Psoas muscle (tissue), 8 donors: ENCODE results near the gene STAMBPL1. TPM values are rescaled to one million over a fixed set of nuclear protein-coding genes. Genes with fewer than 3 reads are reported as not detected.
A peak's percentile ranks its signal among the peaks of the same experiment; 100 is the strongest.

Experiments used
- ATAC-seq, 4 donors: fragments of 200-7000 bp; cut with Tn5 transposase; one replicate each; pipeline ENCODE4 v1.9.1; 2020; ENCODE audit warnings: moderate library complexity in 3 of 4, mild to moderate bottlenecking in 2 of 4
- DNase-seq, 2 donors: peaks; one replicate each; pipeline ENCODE4 v3.0.0-alpha.2; 2020
- H3K27ac ChIP-seq: fragments of 200-600 bp; one replicate; pipeline ENCODE4 v1.8.0; 2022
- H3K27me3 ChIP-seq, 3 donors: fragments of 200-600 bp in 1 of 3; one replicate each; pipeline versions ENCODE4 v1.6.1 to v1.8.0; 2013 to 2022; ENCODE audit warnings: low read length in 2 of 3, mild to moderate bottlenecking in 2 of 3, moderate library complexity in 1 of 3; ENCODE audit not compliant: insufficient read depth in 3 of 3
- H3K36me3 ChIP-seq, 2 donors: fragments of 200-600 bp in 1 of 2; one replicate each; pipeline versions ENCODE4 v1.6.1 to v1.8.0; 2013 to 2022; ENCODE audit warnings: low read depth in 1 of 2, mild to moderate bottlenecking in 1 of 2, moderate library complexity in 1 of 2; ENCODE audit not compliant: insufficient read depth in 1 of 2
- H3K4me1 ChIP-seq: fragments of 200-600 bp; one replicate; pipeline ENCODE4 v1.8.0; 2022
- H3K4me3 ChIP-seq: fragments of 200-600 bp; one replicate; pipeline ENCODE4 v1.8.0; 2022; ENCODE audit warnings: mild to moderate bottlenecking
- H3K9me3 ChIP-seq: fragments of 200-600 bp; one replicate; pipeline ENCODE4 v1.8.0; 2022
- CTCF ChIP-seq: fragments of 200-600 bp; IDR thresholded peaks from one replicate; pipeline ENCODE4 v1.8.0; 2022; ENCODE audit warnings: antibody characterized with exemption
- WGBS, 3 donors: extraction: QIAGEN DNeasy Blood & Tissue Kit; methylation state at CpG; one replicate each; pipeline versions ENCODE4 v1.1.6 to v1.1.7; 2013; 5-methylcytosine and 5-hydroxymethylcytosine counted together
- intact Hi-C, 2 donors: fragments of 100-400 bp; cut with DNase I; formaldehyde crosslinking; loops; one replicate each; pipeline versions ENCODE4 v1.11.0 to v1.14.2; 2022
- polyA plus RNA-seq, 3 donors: library from polyadenylated mRNA; stranded (reverse); fragments of 200-250 nt; gene quantifications; one replicate each; pipeline ENCODE4 v1.2.3, GENCODE V29; 2013
- total RNA-seq, 4 donors: library from RNA; stranded (reverse); fragmentation: NEBNext Ultra II Directional in 2 of 4; extraction: Animal tissue kit (Norgen Biotek cat#: 25700) in 2 of 4; gene quantifications; one replicate each; pipeline versions ENCODE4 v1.2.1 to v1.2.4, GENCODE V29; 2021 to 2023
- donor health status: healthy with polysubstance abuse.
- donor health status: DM: no; HTN: no; CAD: no; lungs with moderate emphysema.
- donor health status: Bipolar disorder and iron deficiency.
- donor health status: healthy.
- donor health status: DM: yes; HTN: yes; CAD: no.
- donor health status: DM: no; HTN: no; CAD: no.
- donor health status: DM: no; HTN: no; CAD: no.
- donor health status: DM: yes; HTN: yes; CAD: no.

Gene STAMBPL1
- total and polyA plus RNA-seq, 7 donors: 0.23 to 1.4 (median 0.92) TPM

GRCh38 chr10:88852327-88852726 lies 27.7 kb upstream of the STAMBPL1 start:
- intact Hi-C loops: no loop called here
- ATAC-seq: no peak
- no peak overlapping the region for H3K4me3 ChIP-seq
- no peak overlapping the region for H3K27ac ChIP-seq
- no peaks in the 10 kb centered on the region for H3K4me1 ChIP-seq
- no peaks in the 10 kb centered on the region for H3K9me3 ChIP-seq
- 81 to 96% (median 94%) methylated on average over 4 of the region's 4 CpGs for WGBS, 3 donors
- no peak for TF ChIP-seq CTCF
- peaks cover 0 to 2% (median 0%) of the 10 kb centered on the region in 3 donors for H3K27me3 ChIP-seq
- DNase-seq: no peak
- no peaks in the 10 kb centered on the region for H3K36me3 ChIP-seq

GRCh38 chr10:88853155-88853881 lies 26.7 kb upstream of the STAMBPL1 start:
- DNase-seq (no peak), ATAC-seq (no peak)
- H3K27ac ChIP-seq: peak overlapping the region; percentile 7
- TF ChIP-seq CTCF: no peak
- H3K27me3 ChIP-seq: peaks cover 0 to 2% (median 0%) of the 10 kb centered on the region in 3 donors
- H3K36me3 ChIP-seq: no peaks in the 10 kb centered on the region
- 68 to 74% (median 72%) methylated on average over 4 of the region's 4 CpGs for WGBS, 3 donors
- H3K4me1 ChIP-seq: no peaks in the 10 kb centered on the region
- H3K4me3 ChIP-seq: no peak overlapping the region
- intact Hi-C loops: no loop called here
- no peaks in the 10 kb centered on the region for H3K9me3 ChIP-seq

GRCh38 chr10:88854684-88855083 lies 25.4 kb upstream of the STAMBPL1 start:
- Histone ChIP-seq H3K27ac (no peak overlapping the region), H3K9me3 (no peaks in the 10 kb centered on the region), H3K36me3 (no peaks in the 10 kb centered on the region), H3K4me3 (no peak overlapping the region), H3K27me3 (peaks cover 0 to 2% (median 0%) of the 10 kb centered on the region in 3 donors), H3K4me1 (no peaks in the 10 kb centered on the region)
- intact Hi-C loops: no loop called here
- no peak for ATAC-seq
- no peak for DNase-seq
- TF ChIP-seq CTCF: no peak
- WGBS, 3 donors: 41 to 64% (median 59%) methylated on average over 3 of the region's 3 CpGs

- Histone ChIP-seq H3K4me1 (no peaks in the 10 kb centered on the region), H3K36me3 (no peaks in the 10 kb centered on the region), H3K9me3 (no peaks in the 10 kb centered on the region), H3K27me3 (peaks cover 0 to 2% (median 0%) of the 10 kb centered on the region in 3 donors), H3K4me3 (no peak overlapping the region), H3K27ac (no peak overlapping the region)
- DNase-seq (no peak), ATAC-seq (no peak)
- intact Hi-C loops: no loop called here
- TF ChIP-seq CTCF: no peak
Measured at GRCh38 chr10:88857831-88858230, 22.2 kb upstream of the STAMBPL1 start.

- Histone ChIP-seq H3K4me3 (no peak overlapping the region), H3K4me1 (no peaks in the 10 kb centered on the region), H3K27me3 (peaks cover 0 to 2% (median 0%) of the 10 kb centered on the region in 3 donors), H3K27ac (no peak overlapping the region), H3K36me3 (no peaks in the 10 kb centered on the region), H3K9me3 (no peaks in the 10 kb centered on the region)
- ATAC-seq (no peak), DNase-seq (no peak)
- WGBS, 3 donors: 44 to 70% (median 67%) methylated on average over 2 of the region's 2 CpGs
- no peak for TF ChIP-seq CTCF
- intact Hi-C loops: no loop called here
Measured at GRCh38 chr10:88858491-88858890, 21.6 kb upstream of the STAMBPL1 start.
